SU-DHL-6 (cell line): ENCODE results near the gene SEC14L1.

Experiments
- EZH2phosphoT487 ChIP-seq: fragments of 200-600 bp; sonication (generic), shearing (Covaris generic); conservative IDR thresholded peaks from 2 replicates; pipeline ENCODE4 v1.6.1; 2018; ENCODE audit warnings: mild to moderate bottlenecking, antibody characterized with exemption, low read length, moderate library complexity, mixed read lengths
- TF ChIP-seq, protein P1 (sequence below): fragments of 200-600 bp; sonication (generic); IDR thresholded peaks from one replicate; pipeline ENCODE4 v1.5.1; 2017; ENCODE audit warnings: antibody characterized with exemption, mild to moderate bottlenecking, low read length, moderate library complexity; ENCODE audit not compliant: insufficient read depth, poor library complexity, severe bottlenecking

DNA sequence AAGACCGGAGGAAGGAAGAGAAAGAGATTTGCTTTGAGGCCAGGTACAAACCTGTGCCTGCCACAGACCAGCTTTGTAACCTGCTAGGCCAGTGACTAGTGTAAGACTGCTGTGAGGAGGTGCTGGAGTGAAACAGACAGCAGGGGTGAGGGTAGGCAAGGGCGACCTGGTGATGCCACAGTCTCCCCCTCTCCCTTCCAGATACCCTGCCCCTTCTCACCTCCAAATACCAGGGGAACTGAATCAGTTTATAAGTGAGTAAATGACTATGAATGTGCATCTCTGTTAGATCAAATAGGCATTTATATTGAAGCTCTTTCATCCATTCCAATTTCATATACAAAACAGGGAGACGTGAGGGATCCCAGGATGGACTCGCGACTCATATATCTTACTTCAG lies 9.4 kb downstream of the SEC14L1 start:
- TF ChIP-seq, protein P1, sequence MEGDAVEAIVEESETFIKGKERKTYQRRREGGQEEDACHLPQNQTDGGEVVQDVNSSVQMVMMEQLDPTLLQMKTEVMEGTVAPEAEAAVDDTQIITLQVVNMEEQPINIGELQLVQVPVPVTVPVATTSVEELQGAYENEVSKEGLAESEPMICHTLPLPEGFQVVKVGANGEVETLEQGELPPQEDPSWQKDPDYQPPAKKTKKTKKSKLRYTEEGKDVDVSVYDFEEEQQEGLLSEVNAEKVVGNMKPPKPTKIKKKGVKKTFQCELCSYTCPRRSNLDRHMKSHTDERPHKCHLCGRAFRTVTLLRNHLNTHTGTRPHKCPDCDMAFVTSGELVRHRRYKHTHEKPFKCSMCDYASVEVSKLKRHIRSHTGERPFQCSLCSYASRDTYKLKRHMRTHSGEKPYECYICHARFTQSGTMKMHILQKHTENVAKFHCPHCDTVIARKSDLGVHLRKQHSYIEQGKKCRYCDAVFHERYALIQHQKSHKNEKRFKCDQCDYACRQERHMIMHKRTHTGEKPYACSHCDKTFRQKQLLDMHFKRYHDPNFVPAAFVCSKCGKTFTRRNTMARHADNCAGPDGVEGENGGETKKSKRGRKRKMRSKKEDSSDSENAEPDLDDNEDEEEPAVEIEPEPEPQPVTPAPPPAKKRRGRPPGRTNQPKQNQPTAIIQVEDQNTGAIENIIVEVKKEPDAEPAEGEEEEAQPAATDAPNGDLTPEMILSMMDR = no peak
- TF ChIP-seq EZH2phosphoT487 = no peak
